Measurements from ENCODE around the gene STX1B.
A peak's percentile ranks its signal among the peaks of the same experiment; 100 is the strongest.
"Not testable (repeated sequence)": the region's sequence is repeated elsewhere in the genome, so short reads cannot be mapped to it uniquely, and the experiment has no call there.

STX1B gene

DNA sequence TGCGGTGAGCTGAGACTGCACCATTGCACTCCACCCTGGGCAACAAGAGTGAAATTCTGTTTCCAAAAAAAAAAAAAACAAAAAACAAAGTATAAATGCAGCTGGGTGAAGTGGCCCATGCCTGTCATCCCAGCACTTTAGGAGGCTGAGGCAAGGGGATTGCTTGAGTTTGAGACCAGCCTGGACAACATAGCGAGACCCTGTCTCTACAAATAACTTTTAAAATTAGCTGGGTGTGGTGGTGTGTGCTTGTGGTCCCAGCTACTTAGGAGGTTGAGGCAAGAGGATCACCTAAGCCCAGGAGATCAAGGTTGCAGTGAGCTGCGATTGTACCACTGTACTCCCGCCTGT lies 12.8 kb upstream of the STX1B start:
- no peaks in the 10 kb centered on the region for H3K36me3 Mint-ChIP-seq (ENCODE audit: low read depth)
- H3K27ac Mint-ChIP-seq, result no peak overlapping the region
- H3K9me3 Mint-ChIP-seq, result no peaks in the 10 kb centered on the region
- H3K4me1 Mint-ChIP-seq, result peaks cover 5% of the 10 kb centered on the region
- no peak for TF ChIP-seq CTCF (IDR thresholded peaks at IDR 0.05; ENCODE audit: unreplicated experiment in 3 of 3)
- H3K27me3 Mint-ChIP-seq (ENCODE audit: low read depth), result no peaks in the 10 kb centered on the region
- H3K4me3 Mint-ChIP-seq, result no peak overlapping the region

GRCh38 chr16:31022544-31023251 lies 12.3 kb upstream of the STX1B start:
- Mint-ChIP-seq H3K36me3 (ENCODE audit: low read depth) (no peaks in the 10 kb centered on the region), H3K4me1 (peaks cover 5% of the 10 kb centered on the region)

DNA sequence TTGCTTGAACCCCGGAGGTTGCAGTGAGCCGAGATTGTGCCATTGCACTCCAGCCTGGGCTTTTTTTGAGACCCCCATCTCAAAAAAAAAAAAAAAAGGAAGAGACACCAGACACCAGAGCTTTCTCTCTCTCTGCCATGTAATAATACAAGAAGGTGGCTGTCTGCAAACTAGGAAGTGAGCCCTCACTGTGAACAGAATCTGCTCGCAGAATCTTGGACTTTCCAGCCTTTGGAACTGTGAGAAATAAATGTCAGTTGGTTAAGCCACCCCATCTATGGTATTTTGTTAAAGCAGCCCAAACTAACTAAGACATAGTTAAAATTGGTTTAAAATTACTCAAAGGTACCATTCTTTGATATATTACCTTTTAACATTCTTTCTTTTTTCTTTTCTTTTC lies 10.1 kb upstream of the STX1B start:
- Mint-ChIP-seq H3K27ac (no peak overlapping the region), H3K36me3 (ENCODE audit: low read depth) (no peaks in the 10 kb centered on the region), H3K27me3 (ENCODE audit: low read depth) (peaks cover 5% of the 10 kb centered on the region), H3K4me1 (peaks cover 3% of the 10 kb centered on the region), H3K4me3 (no peak overlapping the region), H3K9me3 (no peaks in the 10 kb centered on the region)
- no peak for TF ChIP-seq CTCF (IDR thresholded peaks at IDR 0.05; ENCODE audit: unreplicated experiment in 3 of 3)

More at GRCh38 chr16:31022544-31023251, 12.3 kb upstream of the STX1B start:
- Mint-ChIP-seq H3K27ac (no peak overlapping the region), H3K27me3 (ENCODE audit: low read depth) (no peaks in the 10 kb centered on the region), H3K9me3 (no peaks in the 10 kb centered on the region), H3K4me3 (no peak overlapping the region)
- TF ChIP-seq CTCF (IDR thresholded peaks at IDR 0.05; ENCODE audit: unreplicated experiment in 3 of 3), result no peak

DNA sequence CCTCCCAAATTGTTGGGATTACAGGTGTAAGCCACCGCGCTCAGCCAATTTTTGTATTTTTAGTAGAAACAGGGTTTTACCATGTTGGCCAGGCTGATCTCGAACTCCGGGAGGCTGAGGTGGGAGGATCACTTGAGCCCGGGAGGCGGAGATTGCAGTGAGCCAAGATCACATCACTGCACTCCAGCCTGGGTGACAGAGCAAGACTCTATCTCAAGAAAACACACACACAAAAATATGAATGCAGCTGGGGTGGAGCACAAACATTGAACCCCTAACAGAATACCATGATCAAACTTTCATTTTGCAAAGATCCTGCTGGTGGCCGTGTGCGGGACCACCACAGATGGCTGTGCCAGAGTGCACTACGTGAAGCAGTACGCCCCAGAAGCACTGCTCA lies 7.3 kb upstream of the STX1B start:
- not testable (repeated sequence) for H3K4me3 Mint-ChIP-seq; H3K4me1 Mint-ChIP-seq; H3K27ac Mint-ChIP-seq; H3K9me3 Mint-ChIP-seq; H3K36me3 Mint-ChIP-seq (ENCODE audit: low read depth)
- H3K27me3 Mint-ChIP-seq (ENCODE audit: low read depth), result peaks cover 16% of the 10 kb centered on the region

DNA sequence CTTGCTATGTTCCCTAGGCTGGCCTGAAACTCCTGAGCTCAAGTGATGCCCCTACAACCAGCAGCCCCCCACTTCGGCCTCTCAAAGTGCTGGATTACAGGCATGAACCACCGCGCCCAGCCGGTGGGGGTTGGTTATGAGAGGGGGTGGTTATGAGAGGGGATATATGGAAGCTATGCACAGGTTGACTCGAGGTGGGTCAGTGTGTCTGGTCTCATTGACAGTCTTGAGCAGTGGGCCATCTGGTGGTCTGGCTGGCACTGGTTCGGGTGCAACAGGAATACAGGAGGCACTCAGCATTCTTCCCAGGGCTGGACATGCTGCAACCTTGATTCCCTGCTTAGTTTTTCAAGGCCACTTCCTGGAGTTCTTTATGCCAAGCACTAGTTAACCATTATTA lies 5.6 kb upstream of the STX1B start:
- Mint-ChIP-seq H3K4me1 (no peaks in the 10 kb centered on the region), H3K9me3 (no peaks in the 10 kb centered on the region), H3K27ac (peak overlapping the region in 1 of 3 experiments; percentile 62), H3K36me3 (ENCODE audit: low read depth) (no peaks in the 10 kb centered on the region), H3K27me3 (ENCODE audit: low read depth) (peaks cover 30% of the 10 kb centered on the region), H3K4me3 (no peak overlapping the region)
- no peak for TF ChIP-seq CTCF (IDR thresholded peaks at IDR 0.05; ENCODE audit: unreplicated experiment in 3 of 3)

GRCh38 chr16:31013292-31013691 lies 2.9 kb upstream of the STX1B start:
- not testable (repeated sequence) for H3K9me3 Mint-ChIP-seq; H3K27ac Mint-ChIP-seq; H3K4me1 Mint-ChIP-seq; H3K36me3 Mint-ChIP-seq (ENCODE audit: low read depth)
- peak overlapping the region; percentile 41 to 66 (median 62) for H3K4me3 Mint-ChIP-seq
- H3K27me3 Mint-ChIP-seq (ENCODE audit: low read depth), result peaks cover 39% of the 10 kb centered on the region

GRCh38 chr16:31011815-31012214 lies 1.4 kb upstream of the STX1B start:
- Mint-ChIP-seq H3K4me3 (peak overlapping the region; percentile 76 to 88 (median 87)), H3K27me3 (ENCODE audit: low read depth) (peaks cover 44% of the 10 kb centered on the region)
- not testable (repeated sequence) for H3K36me3 Mint-ChIP-seq (ENCODE audit: low read depth); H3K4me1 Mint-ChIP-seq; H3K9me3 Mint-ChIP-seq; H3K27ac Mint-ChIP-seq
